ENCODE data around the gene SV2C.

GRCh38 chr5:76223696-76224095, 140.5 kb downstream of the SV2C start:
- TF ChIP-seq CTCF (IDR thresholded peaks at IDR 0.05) (no peak), POLR2A (IDR thresholded peaks at IDR 0.05) (no peak)

Data from testis (tissue), 2 donors.